ENCODE data around the gene FRY. TPM values are rescaled to one million over a fixed set of nuclear protein-coding genes. Genes with fewer than 3 reads are reported as not detected.

Gene FRY
- total and polyA plus RNA-seq, 9 of the 15 experiments (the other 6 are each of a cell fraction or from before 2014, with no cell fraction given): 0.03 to 0.31 (median 0.11) TPM; not detected in 3

DNA sequence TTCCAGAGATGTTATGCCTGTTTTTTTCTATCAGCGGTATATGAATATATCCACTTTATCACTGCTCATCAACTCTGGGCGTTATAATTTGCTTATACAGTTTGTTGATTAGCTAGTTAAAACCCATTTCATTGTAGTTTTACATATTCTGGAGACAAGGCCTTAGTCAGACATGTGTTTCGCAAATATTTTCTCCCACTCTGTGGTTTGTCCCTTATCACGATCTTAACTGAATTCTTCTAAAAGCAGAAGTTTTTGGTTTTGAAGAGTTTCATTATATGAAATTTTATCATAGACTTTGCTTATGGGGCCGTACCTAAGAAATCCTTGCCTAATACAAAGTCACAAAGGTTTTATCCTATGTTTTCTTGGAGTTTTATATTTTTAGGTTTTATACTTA, 84.6 kb downstream of the FRY start:
- no peaks in the 10 kb centered on the region for H3K36me3 ChIP-seq (ENCODE audit: control insufficient read depth, insufficient read depth, low read length)
- in situ Hi-C loops (cut with MboI): no loop called here
- H3K9me3 ChIP-seq (replicated peaks; ENCODE audit: control insufficient read depth, insufficient read depth, low read depth, low read length): 0 out of 2 replicates have a peak, but pooled peaks cover 2% of the 10 kb centered on the region
- no peak for DNase-seq (ENCODE audit: extremely low read depth in 1 of 4, low spot score in 3 of 4)
- BruUV-seq (replicated peaks): no TSS peak
- no peak overlapping the region for H3K9ac ChIP-seq (ENCODE audit: insufficient read depth in 1 of 2, low read depth in 2 of 2, low read length in 2 of 2)
- no peaks in the 10 kb centered on the region for H3K4me1 ChIP-seq (replicated peaks in 1 of 2; ENCODE audit: control insufficient read depth in 2 of 2, insufficient read depth in 2 of 2, low read length in 2 of 2)
- peaks cover 0 to 6% of the 10 kb centered on the region in 2 experiments; a peak in 2 of 5 replicates for H3K27me3 ChIP-seq (ENCODE audit: control insufficient read depth in 2 of 2, insufficient read depth in 2 of 2, low read length in 2 of 2)
- no peak overlapping the region for H3K4me2 ChIP-seq (ENCODE audit: insufficient read depth, low read length)
- no peaks in the 10 kb centered on the region for H4K20me1 ChIP-seq (replicated peaks; ENCODE audit: control insufficient read depth, insufficient read depth, low read length)
- ATAC-seq: no peak
- H3K79me2 ChIP-seq (ENCODE audit: control insufficient read depth, insufficient read depth, low read length): no peaks in the 10 kb centered on the region
- intact Hi-C loops (cut with micrococcal nuclease): no loop called here
- H3K9me1 ChIP-seq (ENCODE audit: control insufficient read depth, insufficient read depth, low read length): no peaks in the 10 kb centered on the region
- ChIA-PET CTCF (ENCODE audit: low intra/inter-chr PET ratio) (no interaction called here), POLR2A (no interaction called here)
- no peak overlapping the region for H3K27ac ChIP-seq (ENCODE audit: extremely low read depth, low read depth, low read length)
- 1% methylated on average over 5 of the region's 5 CpGs for WGBS (ENCODE audit: insufficient coverage, low coverage, missing lambda C conversion rate)
- FAIRE-seq: no peak
- H3K4me3 ChIP-seq: no peak overlapping the region
- no peak overlapping the region for H2AFZ ChIP-seq (ENCODE audit: low read depth, low read length)
- TF ChIP-seq SIN3A (IDR thresholded peaks at IDR 0.05; ENCODE audit: borderline replicate concordance in 2 of 2, control insufficient read depth in 1 of 2, low read depth in 2 of 2, low read length in 2 of 2): no peak
- no peak for TF ChIP-seq NFIC (IDR thresholded peaks at IDR 0.05)
- TF ChIP-seq, protein P1, sequence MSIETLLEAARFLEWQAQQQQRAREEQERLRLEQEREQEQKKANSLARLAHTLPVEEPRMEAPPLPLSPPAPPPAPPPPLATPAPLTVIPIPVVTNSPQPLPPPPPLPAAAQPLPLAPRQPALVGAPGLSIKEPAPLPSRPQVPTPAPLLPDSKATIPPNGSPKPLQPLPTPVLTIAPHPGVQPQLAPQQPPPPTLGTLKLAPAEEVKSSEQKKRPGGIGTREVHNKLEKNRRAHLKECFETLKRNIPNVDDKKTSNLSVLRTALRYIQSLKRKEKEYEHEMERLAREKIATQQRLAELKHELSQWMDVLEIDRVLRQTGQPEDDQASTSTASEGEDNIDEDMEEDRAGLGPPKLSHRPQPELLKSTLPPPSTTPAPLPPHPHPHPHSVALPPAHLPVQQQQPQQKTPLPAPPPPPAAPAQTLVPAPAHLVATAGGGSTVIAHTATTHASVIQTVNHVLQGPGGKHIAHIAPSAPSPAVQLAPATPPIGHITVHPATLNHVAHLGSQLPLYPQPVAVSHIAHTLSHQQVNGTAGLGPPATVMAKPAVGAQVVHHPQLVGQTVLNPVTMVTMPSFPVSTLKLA (conservative IDR thresholded peaks at IDR 0.05): no peak
- TF ChIP-seq NFATC3 (IDR thresholded peaks at IDR 0.05): no peak
- TF ChIP-seq, protein P2, sequence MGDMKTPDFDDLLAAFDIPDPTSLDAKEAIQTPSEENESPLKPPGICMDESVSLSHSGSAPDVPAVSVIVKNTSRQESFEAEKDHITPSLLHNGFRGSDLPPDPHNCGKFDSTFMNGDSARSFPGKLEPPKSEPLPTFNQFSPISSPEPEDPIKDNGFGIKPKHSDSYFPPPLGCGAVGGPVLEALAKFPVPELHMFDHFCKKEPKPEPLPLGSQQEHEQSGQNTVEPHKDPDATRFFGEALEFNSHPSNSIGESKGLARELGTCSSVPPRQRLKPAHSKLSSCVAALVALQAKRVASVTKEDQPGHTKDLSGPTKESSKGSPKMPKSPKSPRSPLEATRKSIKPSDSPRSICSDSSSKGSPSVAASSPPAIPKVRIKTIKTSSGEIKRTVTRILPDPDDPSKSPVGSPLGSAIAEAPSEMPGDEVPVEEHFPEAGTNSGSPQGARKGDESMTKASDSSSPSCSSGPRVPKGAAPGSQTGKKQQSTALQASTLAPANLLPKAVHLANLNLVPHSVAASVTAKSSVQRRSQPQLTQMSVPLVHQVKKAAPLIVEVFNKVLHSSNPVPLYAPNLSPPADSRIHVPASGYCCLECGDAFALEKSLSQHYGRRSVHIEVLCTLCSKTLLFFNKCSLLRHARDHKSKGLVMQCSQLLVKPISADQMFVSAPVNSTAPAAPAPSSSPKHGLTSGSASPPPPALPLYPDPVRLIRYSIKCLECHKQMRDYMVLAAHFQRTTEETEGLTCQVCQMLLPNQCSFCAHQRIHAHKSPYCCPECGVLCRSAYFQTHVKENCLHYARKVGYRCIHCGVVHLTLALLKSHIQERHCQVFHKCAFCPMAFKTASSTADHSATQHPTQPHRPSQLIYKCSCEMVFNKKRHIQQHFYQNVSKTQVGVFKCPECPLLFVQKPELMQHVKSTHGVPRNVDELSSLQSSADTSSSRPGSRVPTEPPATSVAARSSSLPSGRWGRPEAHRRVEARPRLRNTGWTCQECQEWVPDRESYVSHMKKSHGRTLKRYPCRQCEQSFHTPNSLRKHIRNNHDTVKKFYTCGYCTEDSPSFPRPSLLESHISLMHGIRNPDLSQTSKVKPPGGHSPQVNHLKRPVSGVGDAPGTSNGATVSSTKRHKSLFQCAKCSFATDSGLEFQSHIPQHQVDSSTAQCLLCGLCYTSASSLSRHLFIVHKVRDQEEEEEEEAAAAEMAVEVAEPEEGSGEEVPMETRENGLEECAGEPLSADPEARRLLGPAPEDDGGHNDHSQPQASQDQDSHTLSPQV (IDR thresholded peaks at IDR 0.05): no peak
- TF ChIP-seq, protein P3, sequence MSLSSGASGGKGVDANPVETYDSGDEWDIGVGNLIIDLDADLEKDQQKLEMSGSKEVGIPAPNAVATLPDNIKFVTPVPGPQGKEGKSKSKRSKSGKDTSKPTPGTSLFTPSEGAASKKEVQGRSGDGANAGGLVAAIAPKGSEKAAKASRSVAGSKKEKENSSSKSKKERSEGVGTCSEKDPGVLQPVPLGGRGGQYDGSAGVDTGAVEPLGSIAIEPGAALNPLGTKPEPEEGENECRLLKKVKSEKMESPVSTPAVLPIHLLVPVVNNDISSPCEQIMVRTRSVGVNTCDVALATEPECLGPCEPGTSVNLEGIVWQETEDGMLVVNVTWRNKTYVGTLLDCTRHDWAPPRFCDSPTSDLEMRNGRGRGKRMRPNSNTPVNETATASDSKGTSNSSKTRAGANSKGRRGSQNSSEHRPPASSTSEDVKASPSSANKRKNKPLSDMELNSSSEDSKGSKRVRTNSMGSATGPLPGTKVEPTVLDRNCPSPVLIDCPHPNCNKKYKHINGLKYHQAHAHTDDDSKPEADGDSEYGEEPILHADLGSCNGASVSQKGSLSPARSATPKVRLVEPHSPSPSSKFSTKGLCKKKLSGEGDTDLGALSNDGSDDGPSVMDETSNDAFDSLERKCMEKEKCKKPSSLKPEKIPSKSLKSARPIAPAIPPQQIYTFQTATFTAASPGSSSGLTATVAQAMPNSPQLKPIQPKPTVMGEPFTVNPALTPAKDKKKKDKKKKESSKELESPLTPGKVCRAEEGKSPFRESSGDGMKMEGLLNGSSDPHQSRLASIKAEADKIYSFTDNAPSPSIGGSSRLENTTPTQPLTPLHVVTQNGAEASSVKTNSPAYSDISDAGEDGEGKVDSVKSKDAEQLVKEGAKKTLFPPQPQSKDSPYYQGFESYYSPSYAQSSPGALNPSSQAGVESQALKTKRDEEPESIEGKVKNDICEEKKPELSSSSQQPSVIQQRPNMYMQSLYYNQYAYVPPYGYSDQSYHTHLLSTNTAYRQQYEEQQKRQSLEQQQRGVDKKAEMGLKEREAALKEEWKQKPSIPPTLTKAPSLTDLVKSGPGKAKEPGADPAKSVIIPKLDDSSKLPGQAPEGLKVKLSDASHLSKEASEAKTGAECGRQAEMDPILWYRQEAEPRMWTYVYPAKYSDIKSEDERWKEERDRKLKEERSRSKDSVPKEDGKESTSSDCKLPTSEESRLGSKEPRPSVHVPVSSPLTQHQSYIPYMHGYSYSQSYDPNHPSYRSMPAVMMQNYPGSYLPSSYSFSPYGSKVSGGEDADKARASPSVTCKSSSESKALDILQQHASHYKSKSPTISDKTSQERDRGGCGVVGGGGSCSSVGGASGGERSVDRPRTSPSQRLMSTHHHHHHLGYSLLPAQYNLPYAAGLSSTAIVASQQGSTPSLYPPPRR (CRISPR knock-in tag; IDR thresholded peaks at IDR 0.05; ENCODE audit: borderline replicate concordance): no peak
- no peak for TF ChIP-seq KDM5B (IDR thresholded peaks at IDR 0.05; ENCODE audit: insufficient replicate concordance, low read depth, low read length)
- TF ChIP-seq GTF2A2 (tag; IDR thresholded peaks at IDR 0.05): no peak
- no peak for TF ChIP-seq DIDO1 (tag; IDR thresholded peaks at IDR 0.05; ENCODE audit: low read depth)
- TF ChIP-seq, protein P4, sequence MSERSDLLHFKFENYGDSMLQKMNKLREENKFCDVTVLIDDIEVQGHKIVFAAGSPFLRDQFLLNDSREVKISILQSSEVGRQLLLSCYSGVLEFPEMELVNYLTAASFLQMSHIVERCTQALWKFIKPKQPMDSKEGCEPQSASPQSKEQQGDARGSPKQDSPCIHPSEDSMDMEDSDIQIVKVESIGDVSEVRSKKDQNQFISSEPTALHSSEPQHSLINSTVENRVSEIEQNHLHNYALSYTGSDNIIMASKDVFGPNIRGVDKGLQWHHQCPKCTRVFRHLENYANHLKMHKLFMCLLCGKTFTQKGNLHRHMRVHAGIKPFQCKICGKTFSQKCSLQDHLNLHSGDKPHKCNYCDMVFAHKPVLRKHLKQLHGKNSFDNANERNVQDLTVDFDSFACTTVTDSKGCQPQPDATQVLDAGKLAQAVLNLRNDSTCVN (CRISPR knock-in tag; IDR thresholded peaks at IDR 0.05): no peak

All from K562 (cell line).